ENCODE results near the gene RPS15. TPM values are rescaled to one million over a fixed set of nuclear protein-coding genes. Genes with fewer than 3 reads are reported as not detected.

RPS15 gene
- total RNA-seq, 4 donors from 2014 or later: 1,297 to 2,978 (median 2,171) TPM

- peaks cover 55 to 99% (median 95%) of the 10 kb centered on the region in 4 donors for H3K36me3 ChIP-seq
- no peaks in the 10 kb centered on the region for H3K27me3 ChIP-seq
- no peaks in the 10 kb centered on the region for H3K9me3 ChIP-seq
- H3K27ac ChIP-seq (replicated peaks in 1 of 4): no peak overlapping the region
- H3K4me1 ChIP-seq: peaks cover 0 to 12% (median 0%) of the 10 kb centered on the region in 4 donors
- TF ChIP-seq POLR2A (IDR thresholded peaks at IDR 0.05; ENCODE audit: low read depth) (no peak), POLR2AphosphoS5 (IDR thresholded peaks at IDR 0.05) (no peak), EP300 (IDR thresholded peaks at IDR 0.05) (no peak)
- TF ChIP-seq, protein P1, sequence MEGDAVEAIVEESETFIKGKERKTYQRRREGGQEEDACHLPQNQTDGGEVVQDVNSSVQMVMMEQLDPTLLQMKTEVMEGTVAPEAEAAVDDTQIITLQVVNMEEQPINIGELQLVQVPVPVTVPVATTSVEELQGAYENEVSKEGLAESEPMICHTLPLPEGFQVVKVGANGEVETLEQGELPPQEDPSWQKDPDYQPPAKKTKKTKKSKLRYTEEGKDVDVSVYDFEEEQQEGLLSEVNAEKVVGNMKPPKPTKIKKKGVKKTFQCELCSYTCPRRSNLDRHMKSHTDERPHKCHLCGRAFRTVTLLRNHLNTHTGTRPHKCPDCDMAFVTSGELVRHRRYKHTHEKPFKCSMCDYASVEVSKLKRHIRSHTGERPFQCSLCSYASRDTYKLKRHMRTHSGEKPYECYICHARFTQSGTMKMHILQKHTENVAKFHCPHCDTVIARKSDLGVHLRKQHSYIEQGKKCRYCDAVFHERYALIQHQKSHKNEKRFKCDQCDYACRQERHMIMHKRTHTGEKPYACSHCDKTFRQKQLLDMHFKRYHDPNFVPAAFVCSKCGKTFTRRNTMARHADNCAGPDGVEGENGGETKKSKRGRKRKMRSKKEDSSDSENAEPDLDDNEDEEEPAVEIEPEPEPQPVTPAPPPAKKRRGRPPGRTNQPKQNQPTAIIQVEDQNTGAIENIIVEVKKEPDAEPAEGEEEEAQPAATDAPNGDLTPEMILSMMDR (IDR thresholded peaks at IDR 0.05): no peak
- no peak for DNase-seq (ENCODE audit: extremely low spot score)
- WGBS: 100% methylated on average over 3 of the region's 14 CpGs
- no peak overlapping the region for H3K4me3 ChIP-seq
- intact Hi-C loops (cut with DNase I): no loop called here
These were observed 12.3 kb upstream of the RPS15 start for GRCh38 chr19:1425902-1426301.

- H3K36me3 ChIP-seq: peaks cover 62 to 99% (median 95%) of the 10 kb centered on the region in 4 donors
- intact Hi-C loops (cut with DNase I): no loop called here
- no peaks in the 10 kb centered on the region for H3K9me3 ChIP-seq
- H3K27me3 ChIP-seq: no peaks in the 10 kb centered on the region
- no peak overlapping the region for H3K27ac ChIP-seq (replicated peaks in 1 of 4)
- H3K4me1 ChIP-seq: peaks cover 0 to 12% (median 0%) of the 10 kb centered on the region in 4 donors
- TF ChIP-seq, protein P1 (IDR thresholded peaks at IDR 0.05): no peak
- TF ChIP-seq POLR2AphosphoS5 (IDR thresholded peaks at IDR 0.05): no peak
- TF ChIP-seq POLR2A (IDR thresholded peaks at IDR 0.05; ENCODE audit: low read depth): no peak
- no peak for TF ChIP-seq EP300 (IDR thresholded peaks at IDR 0.05)
- no peak overlapping the region for H3K4me3 ChIP-seq
- no peak for DNase-seq (ENCODE audit: extremely low spot score)
- 79% methylated on average over 8 of the region's 9 CpGs for WGBS
These were observed 11.5 kb upstream of the RPS15 start for GRCh38 chr19:1426736-1427135.

GRCh38 chr19:1427221-1427920 lies 10.8 kb upstream of the RPS15 start:
- TF ChIP-seq POLR2AphosphoS5 (IDR thresholded peaks at IDR 0.05) (no peak), EP300 (IDR thresholded peaks at IDR 0.05) (no peak), POLR2A (IDR thresholded peaks at IDR 0.05; ENCODE audit: low read depth) (no peak)
- TF ChIP-seq, protein P1 (IDR thresholded peaks at IDR 0.05): no peak
- H3K36me3 ChIP-seq: peaks cover 62 to 99% (median 95%) of the 10 kb centered on the region in 4 donors

DNA sequence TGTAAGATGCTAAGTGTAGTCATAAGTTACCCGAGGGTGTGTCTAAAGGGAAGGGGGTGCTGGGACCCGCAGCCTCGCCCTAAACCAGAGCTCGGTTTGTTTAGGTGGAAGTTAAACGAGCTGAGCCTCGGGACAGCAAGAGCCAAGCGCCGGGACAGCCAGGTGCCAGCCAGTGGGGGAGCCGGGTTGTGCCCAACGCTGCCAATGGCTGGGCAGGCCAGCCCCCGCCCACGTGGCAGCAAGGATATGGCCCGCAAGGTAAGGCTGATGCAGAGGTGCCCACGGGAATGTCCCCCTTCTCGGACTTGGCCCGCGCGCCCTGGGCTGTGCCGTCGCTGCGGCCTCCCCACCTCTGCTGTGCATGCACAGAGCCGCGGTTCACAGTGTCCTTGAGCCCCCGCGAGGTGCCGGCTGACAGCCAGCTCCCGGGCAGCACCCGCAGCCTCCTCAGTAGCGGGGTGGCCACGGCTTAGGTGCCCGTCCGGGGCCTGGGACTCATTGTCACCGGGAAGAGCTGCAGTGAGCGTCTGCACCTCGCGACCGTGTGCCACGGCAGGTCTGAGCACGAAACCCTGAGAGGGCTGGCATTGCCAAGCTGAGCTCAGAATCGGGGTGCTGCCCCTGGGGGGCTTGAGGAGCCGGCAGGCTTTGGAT lies 9.3 kb upstream of the RPS15 start:
- WGBS: 86% methylated on average over 12 of the region's 41 CpGs
- TF ChIP-seq, protein P1 (IDR thresholded peaks at IDR 0.05): no peak
- TF ChIP-seq POLR2AphosphoS5 (IDR thresholded peaks at IDR 0.05) (no peak), POLR2A (IDR thresholded peaks at IDR 0.05; ENCODE audit: low read depth) (no peak), EP300 (IDR thresholded peaks at IDR 0.05) (no peak)
- DNase-seq (ENCODE audit: extremely low spot score): no peak
- Histone ChIP-seq H3K4me3 (no peak overlapping the region), H3K27me3 (no peaks in the 10 kb centered on the region), H3K36me3 (peaks cover 62 to 99% (median 95%) of the 10 kb centered on the region in 4 donors), H3K9me3 (no peaks in the 10 kb centered on the region), H3K4me1 (peaks cover 0 to 12% (median 0%) of the 10 kb centered on the region in 4 donors), H3K27ac (replicated peaks in 1 of 4) (no peak overlapping the region)
- intact Hi-C loops (cut with DNase I): no loop called here

More at GRCh38 chr19:1427221-1427920, 10.8 kb upstream of the RPS15 start:
- DNase-seq (ENCODE audit: extremely low spot score): no peak
- no peak overlapping the region for H3K4me3 ChIP-seq
- no peaks in the 10 kb centered on the region for H3K27me3 ChIP-seq
- 88% methylated on average over 21 of the region's 27 CpGs for WGBS
- no peaks in the 10 kb centered on the region for H3K9me3 ChIP-seq
- no peak overlapping the region for H3K27ac ChIP-seq (replicated peaks in 1 of 4)
- intact Hi-C loops (cut with DNase I): no loop called here
- peaks cover 0 to 12% (median 0%) of the 10 kb centered on the region in 4 donors for H3K4me1 ChIP-seq

Measured in esophagus muscularis mucosa (tissue), 4 donors.